Muscle of back (tissue), 13 donors: ENCODE results near the gene TSGA10IP. TPM values are rescaled to one million over a fixed set of nuclear protein-coding genes. Genes with fewer than 3 reads are reported as not detected.

Experiments used
- DNase-seq, 3 donors: peaks; one replicate each; pipeline versions ENCODE4 v3.0.0 to v3.0.0-alpha.2; 2013
- long read RNA-seq, 9 donors: transcript quantifications; one replicate each; lab custom pipeline, GENCODE V29; 2026
- polyA plus RNA-seq, 10 donors: library from polyadenylated mRNA; unstranded; fragments of 120-200 nt; gene quantifications; one replicate each; pipeline ENCODE4 v1.2.1, GENCODE V29; 2013; ENCODE audit not compliant: insufficient read length in 10 of 10

Gene TSGA10IP
- under 1 TPM in 2 of 10 donors, not detected in 8; 0.25 to 0.40 TPM for polyA plus RNA-seq
- long read RNA-seq, donor 1: 0 reads
- long read RNA-seq, donor 2: 0 reads
- long read RNA-seq, donor 3: 0 reads
- long read RNA-seq, donor 4: 0 reads
- long read RNA-seq, donor 5: 0 reads
- long read RNA-seq, donor 6: 0 reads
- long read RNA-seq, donor 7: 0 reads
- long read RNA-seq, donor 8: 0 reads
- long read RNA-seq, donor 9: 0 reads

GRCh38 chr11:65945430-65945911 lies at the start of gene TSGA10IP:
Gene TSGA10IP, plus strand, starts transcription at chr11:65945480. Its CDS starts 196 bp downstream, at chr11:65945676.
- no peak for DNase-seq

GRCh38 chr11:65895482-65895981 lies 49.7 kb upstream of the TSGA10IP start:
- DNase-seq: no peak

GRCh38 chr11:65896034-65896999 lies 49.0 kb upstream of the TSGA10IP start:
- DNase-seq: no peak

GRCh38 chr11:65897020-65897471 lies 48.2 kb upstream of the TSGA10IP start:
- DNase-seq: no peak

GRCh38 chr11:65898656-65899355 lies 46.5 kb upstream of the TSGA10IP start:
- DNase-seq: no peak

GRCh38 chr11:65899356-65900124 lies 45.7 kb upstream of the TSGA10IP start:
- DNase-seq: peak in 1 of 3 donors; percentile 60

GRCh38 chr11:65900125-65900898 lies 45.0 kb upstream of the TSGA10IP start, which contains the start of gene FOSL1:
Gene FOSL1, minus strand, starts transcription at chr11:65900388. Its CDS starts 49 bp downstream, at chr11:65900339.
- DNase-seq: peak; percentile 51 to 88 (median 78)

GRCh38 chr11:65900899-65901180 lies 44.4 kb upstream of the TSGA10IP start:
- DNase-seq: no peak

GRCh38 chr11:65903068-65903481 lies 42.2 kb upstream of the TSGA10IP start:
- DNase-seq: peak in 1 of 3 donors; percentile 84

- DNase-seq: no peak
Measured at GRCh38 chr11:65903715-65904114, 41.6 kb upstream of the TSGA10IP start.

- no peak for DNase-seq
Measured at GRCh38 chr11:65906602-65907001, 38.7 kb upstream of the TSGA10IP start.

- DNase-seq: no peak
Measured at GRCh38 chr11:65907878-65908277, 37.4 kb upstream of the TSGA10IP start.

GRCh38 chr11:65911682-65912568 lies 33.4 kb upstream of the TSGA10IP start:
- DNase-seq: peak in 2 of 3 donors; percentile 67 to 84

GRCh38 chr11:65912845-65913244 lies 32.4 kb upstream of the TSGA10IP start:
- DNase-seq: no peak

- DNase-seq: no peak
Measured at GRCh38 chr11:65915101-65915820, 30.0 kb upstream of the TSGA10IP start.

GRCh38 chr11:65915821-65916251 lies 29.4 kb upstream of the TSGA10IP start:
- peak in 1 of 3 donors; percentile 94 for DNase-seq

GRCh38 chr11:65916391-65916790 lies 28.9 kb upstream of the TSGA10IP start:
- DNase-seq: no peak

- no peak for DNase-seq
Measured at GRCh38 chr11:65917077-65917433, 28.2 kb upstream of the TSGA10IP start.
